HG03139 (cell line): ENCODE results near the gene BNIPL.

Experiments used
- ATAC-seq: cut with Tn5 transposase; IDR thresholded peaks from one replicate; pipeline ENCODE4 v1.9.1; 2021; ENCODE audit not compliant: unreplicated experiment

The BNIPL gene

GRCh38 chr1:151009674-151010345 is 26.6 kb upstream of the BNIPL start:
- no peak for ATAC-seq

GRCh38 chr1:151010346-151010726 is 26.1 kb upstream of the BNIPL start:
- ATAC-seq = no peak

- ATAC-seq = no peak
Measured at GRCh38 chr1:151011154-151011850, 25.1 kb upstream of the BNIPL start.

GRCh38 chr1:151012684-151013471 is 23.5 kb upstream of the BNIPL start:
- ATAC-seq = no peak

GRCh38 chr1:151013518-151013917 is 22.9 kb upstream of the BNIPL start:
- ATAC-seq = no peak

- ATAC-seq = no peak
Measured at GRCh38 chr1:151024540-151025146, 11.7 kb upstream of the BNIPL start.

GRCh38 chr1:151026460-151026859 is 9.9 kb upstream of the BNIPL start:
- no peak for ATAC-seq

GRCh38 chr1:151032164-151032563 is 4.2 kb upstream of the BNIPL start:
- no peak for ATAC-seq

- ATAC-seq = no peak
Measured at GRCh38 chr1:151035167-151035566, 1.2 kb upstream of the BNIPL start.

GRCh38 chr1:151037032-151037431 is 646 bp downstream of the BNIPL start:
- ATAC-seq = no peak

- no peak for ATAC-seq
Measured at GRCh38 chr1:151039521-151039920, 3.1 kb downstream of the BNIPL start.

- ATAC-seq = no peak
Measured at GRCh38 chr1:151043163-151043562, 6.8 kb downstream of the BNIPL start.

GRCh38 chr1:151047591-151047924 is 11.2 kb downstream of the BNIPL start, which contains the start of gene C1orf56:
C1orf56 (plus strand) TSS chr1:151047751; CDS start chr1:151047848, 97 bp downstream.
- no peak for ATAC-seq

- no peak for ATAC-seq
Measured at GRCh38 chr1:151047925-151048644, 11.7 kb downstream of the BNIPL start.

- ATAC-seq = no peak
Measured at GRCh38 chr1:151048645-151049032, 12.3 kb downstream of the BNIPL start.

GRCh38 chr1:151049458-151049857 is 13.1 kb downstream of the BNIPL start:
- ATAC-seq = no peak

GRCh38 chr1:151050051-151050688 is 13.8 kb downstream of the BNIPL start:
- ATAC-seq = no peak

GRCh38 chr1:151051356-151052009 is 15.1 kb downstream of the BNIPL start:
- no peak for ATAC-seq

GRCh38 chr1:151054971-151055547 is 18.7 kb downstream of the BNIPL start:
- no peak for ATAC-seq

GRCh38 chr1:151055581-151055980 is 19.2 kb downstream of the BNIPL start:
- ATAC-seq = no peak
